Hepatocyte (in vitro differentiated cells): ENCODE data around the gene XYLT1.

Experiments used
- CTCF ChIP-seq: fragments of 200-600 bp; sonication (generic); IDR thresholded peaks from 2 replicates; pipeline ENCODE4 v1.5.1; 2016; ENCODE audit warnings: antibody characterized with exemption, mild to moderate bottlenecking; ENCODE audit not compliant: poor library complexity
- EZH2 ChIP-seq: fragments of 200-600 bp; sonication (generic); IDR thresholded peaks from 2 replicates; pipeline ENCODE4 v1.6.1; 2016; ENCODE audit warnings: antibody characterized with exemption, mild to moderate bottlenecking, borderline replicate concordance
- EZH2phosphoT487 ChIP-seq: fragments of 200-600 bp; sonication (generic); IDR thresholded peaks from one replicate; pipeline ENCODE4 v1.6.1; 2018; ENCODE audit warnings: antibody characterized with exemption, mild to moderate bottlenecking, low read depth, moderate library complexity; ENCODE audit not compliant: unreplicated experiment, severe bottlenecking

- TF ChIP-seq CTCF (no peak), EZH2 (no peak), EZH2phosphoT487 (no peak)
Measured at GRCh38 chr16:17245776-17246175, 225.0 kb downstream of the XYLT1 start.
